Hematopoietic multipotent progenitor cell treated with erythropoietin and hydrocortisone succinate and interleukin-3 and kit ligand, for 8 days (in vitro differentiated cells): ENCODE results near the gene CFD.
"Not testable (repeated sequence)": the region's sequence is repeated elsewhere in the genome, so short reads cannot be mapped to it uniquely, and the experiment has no call there.

ENCODE experiments used
- DNase-seq: peaks from one replicate; pipeline ENCODE4 v3.0.0-alpha.2; 2015

CFD gene

GRCh38 chr19:858868-859843 is at the start of gene CFD:
Gene CFD (plus strand): TSS chr19:859664. CDS start chr19:859690, 26 bp downstream.
- DNase-seq, result no peak

- DNase-seq, result no peak
Measured at GRCh38 chr19:810077-810855, 49.2 kb upstream of the CFD start.

GRCh38 chr19:810883-811489 is 48.5 kb upstream of the CFD start:
- no peak for DNase-seq

- no peak for DNase-seq
Measured at GRCh38 chr19:811506-812048, 47.9 kb upstream of the CFD start.

- DNase-seq, result no peak
Measured at GRCh38 chr19:812049-812746, 47.3 kb upstream of the CFD start.

GRCh38 chr19:812747-813218 is 46.7 kb upstream of the CFD start:
- DNase-seq, result no peak

GRCh38 chr19:813219-814151 is 46.0 kb upstream of the CFD start:
- DNase-seq, result no peak

GRCh38 chr19:814152-815078 is 45.0 kb upstream of the CFD start:
- no peak for DNase-seq

GRCh38 chr19:815079-815774 is 44.2 kb upstream of the CFD start:
- no peak for DNase-seq

GRCh38 chr19:815775-816499 is 43.5 kb upstream of the CFD start:
- no peak for DNase-seq

GRCh38 chr19:816500-816857 is 43.0 kb upstream of the CFD start:
- DNase-seq, result no peak

GRCh38 chr19:820212-820611 is 39.3 kb upstream of the CFD start:
- DNase-seq, result not testable (repeated sequence)

- DNase-seq, result no peak
Measured at GRCh38 chr19:821231-821824, 38.1 kb upstream of the CFD start.

GRCh38 chr19:821825-822503 is 37.5 kb upstream of the CFD start, which contains the start of gene PLPPR3:
Gene PLPPR3 (minus strand): TSS chr19:821955. CDS start chr19:821559, 396 bp downstream.
- no peak for DNase-seq

- no peak for DNase-seq
Measured at GRCh38 chr19:823565-824121, 35.8 kb upstream of the CFD start.

GRCh38 chr19:824885-825284 is 34.6 kb upstream of the CFD start:
- no peak for DNase-seq
